GM18870 (cell line): ENCODE data around the gene PDIA2.
"Not testable (repeated sequence)": the region's sequence is repeated elsewhere in the genome, so short reads cannot be mapped to it uniquely, and the experiment has no call there.

Source experiments
- ATAC-seq: cut with Tn5 transposase; IDR thresholded peaks from one replicate; pipeline ENCODE4 v1.9.1; 2021; ENCODE audit warnings: moderate library complexity; ENCODE audit not compliant: unreplicated experiment

The PDIA2 gene

DNA sequence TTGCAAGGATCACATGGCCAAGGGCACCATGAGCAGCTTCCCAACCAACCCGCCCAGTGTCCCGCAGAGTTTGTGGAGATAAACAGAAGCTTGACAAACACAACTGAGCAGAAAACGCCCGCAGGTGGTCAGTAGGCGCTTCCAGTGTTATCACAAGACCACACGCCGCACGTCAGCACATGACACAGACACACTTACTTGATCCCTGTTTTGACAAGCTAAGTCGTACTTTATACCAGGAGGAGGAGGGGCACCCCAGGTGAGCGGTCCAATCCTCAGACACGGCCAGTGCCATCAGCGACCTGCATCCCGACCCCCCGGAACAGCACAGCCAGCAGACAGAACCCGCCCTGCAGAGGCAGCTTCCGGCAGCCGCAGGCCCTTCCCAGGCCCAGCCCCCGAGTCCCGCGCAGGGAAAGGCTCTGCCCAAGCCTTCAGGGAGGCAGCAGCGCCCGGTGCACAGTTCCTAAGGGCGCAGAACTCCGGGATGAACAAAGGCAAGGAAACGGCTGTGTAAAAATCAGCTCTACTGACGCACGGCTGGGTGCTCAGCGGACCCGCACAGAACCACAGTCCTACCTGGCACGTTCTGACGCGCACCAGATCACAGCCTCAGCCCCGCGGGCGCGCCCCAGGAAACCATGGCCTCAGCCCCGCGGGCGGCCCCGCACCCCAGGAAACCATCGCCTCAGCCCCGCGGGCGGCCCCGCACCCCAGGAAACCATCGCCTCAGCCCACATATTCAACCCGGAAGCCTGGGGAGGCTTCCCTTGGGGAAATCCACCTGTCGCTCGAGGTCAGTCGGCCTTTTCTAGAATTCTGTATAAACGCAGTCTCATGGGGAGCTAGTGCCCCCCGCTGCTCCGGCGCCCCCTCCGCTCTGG, 41.7 kb downstream of the PDIA2 start:
- ATAC-seq = no peak

DNA sequence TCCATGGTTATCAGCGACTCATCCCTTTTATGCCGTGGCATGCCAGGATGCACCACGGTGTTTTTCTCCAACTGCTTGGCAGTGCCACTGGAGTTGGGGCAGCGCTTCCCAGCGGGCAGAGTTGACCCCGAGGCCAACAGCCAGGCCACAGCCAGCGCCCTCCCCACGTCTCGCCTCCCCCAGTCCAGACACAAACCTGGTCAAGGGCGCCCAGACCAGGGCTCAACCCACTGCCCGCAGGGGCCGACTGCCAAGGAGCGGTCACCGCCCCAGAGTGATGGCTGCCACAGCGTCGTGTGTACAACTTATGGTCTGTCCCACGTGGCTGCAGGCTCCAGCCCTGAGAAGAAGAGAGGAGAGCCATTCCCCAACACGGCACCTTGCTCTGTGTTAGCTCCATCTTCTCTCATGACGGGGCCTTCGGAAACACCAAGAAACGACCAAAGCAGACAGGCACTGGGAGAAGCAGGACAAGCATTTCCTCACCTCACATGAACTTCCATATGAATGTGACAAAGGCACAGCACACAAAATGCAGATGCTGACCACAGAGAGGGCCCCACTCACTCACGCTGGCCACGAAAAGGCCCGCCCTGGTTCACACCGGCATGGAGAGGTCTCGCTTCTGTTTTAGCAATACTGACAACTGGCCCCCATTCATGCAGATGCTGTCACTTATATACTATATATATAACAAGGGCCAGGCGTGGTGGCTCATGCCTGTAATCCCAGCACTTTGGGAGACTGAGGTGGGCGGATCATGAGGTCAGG, 42.6 kb downstream of the PDIA2 start:
- no peak for ATAC-seq

DNA sequence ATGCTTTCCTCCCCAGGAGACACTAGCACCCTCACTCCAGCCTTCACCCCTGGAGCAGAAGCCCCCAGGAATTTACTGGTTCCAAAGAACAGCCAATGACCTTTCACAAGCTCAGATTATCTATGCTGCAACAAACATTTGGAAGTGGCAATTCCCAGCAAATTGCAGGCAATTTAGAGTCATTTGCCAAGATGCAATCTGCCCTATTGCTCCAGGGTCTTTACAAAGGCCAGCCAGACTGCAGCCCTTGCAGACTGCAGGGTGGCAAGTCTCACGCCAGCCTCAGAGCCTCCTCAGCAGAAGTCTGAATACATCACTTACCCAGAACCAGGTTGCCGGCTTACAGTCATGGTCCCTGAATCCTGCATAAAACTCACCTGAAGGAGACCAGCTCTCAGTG, 47.8 kb downstream of the PDIA2 start:
- ATAC-seq = no peak

DNA sequence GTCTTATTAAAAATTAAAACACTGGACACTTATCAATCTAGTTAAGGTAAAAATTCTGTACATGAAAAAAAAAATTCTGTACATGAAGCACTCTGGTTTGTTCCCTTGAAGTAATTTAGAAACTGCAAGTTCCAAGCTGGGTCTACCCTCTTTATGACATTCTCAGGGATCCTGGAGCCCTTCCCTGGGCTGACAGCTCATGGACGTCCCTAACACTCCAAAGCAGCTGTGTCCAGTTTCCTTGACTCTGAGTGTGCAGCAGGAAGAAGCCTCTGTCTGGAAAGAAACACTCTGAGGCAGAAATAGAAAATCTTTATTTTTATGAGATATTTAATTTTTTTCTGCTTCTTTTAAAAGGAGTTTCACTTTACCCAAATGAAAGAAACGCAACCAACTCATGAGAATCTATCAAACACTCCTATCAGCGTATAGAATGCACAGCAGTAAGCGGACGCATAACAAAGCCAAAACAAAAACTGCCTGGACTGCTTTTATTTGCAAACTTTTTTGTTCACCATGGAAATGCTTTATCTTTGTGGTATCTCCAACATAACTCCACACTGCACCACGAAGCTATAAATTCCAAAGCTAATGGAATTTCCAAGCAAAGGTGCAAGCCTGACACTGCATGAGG, 48.3 kb downstream of the PDIA2 start:
- not testable (repeated sequence) for ATAC-seq

DNA sequence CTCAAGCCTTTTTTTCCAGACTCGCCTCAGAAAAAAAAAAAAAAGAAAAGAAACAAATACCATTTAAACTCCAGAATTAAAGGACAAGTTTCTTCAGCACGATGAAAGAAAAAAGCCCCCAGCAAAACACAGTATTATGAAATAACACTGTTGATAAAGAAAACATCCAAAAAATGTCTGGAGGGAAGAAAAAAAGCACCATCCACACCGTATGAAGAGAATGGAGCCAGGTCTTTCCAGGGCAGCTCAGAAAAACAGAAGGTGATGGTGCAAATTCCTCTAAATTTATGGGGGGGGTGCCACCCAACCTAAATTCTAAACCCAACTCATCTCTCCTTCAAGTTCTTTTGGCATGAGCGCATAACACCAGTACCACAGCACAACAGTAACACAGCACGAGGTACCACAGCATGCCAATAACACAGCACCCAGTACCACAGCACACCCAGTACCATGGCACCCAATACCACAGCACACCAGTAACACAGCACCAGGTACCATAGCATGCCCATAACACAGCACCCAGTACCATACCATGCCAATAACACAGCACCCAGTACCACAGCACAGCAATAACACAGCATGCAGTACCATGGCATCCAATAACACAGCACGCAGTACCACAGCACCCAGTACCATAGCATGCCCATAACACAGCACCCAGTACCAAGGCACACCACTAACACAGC, 50.6 kb downstream of the PDIA2 start:
- no peak for ATAC-seq

DNA sequence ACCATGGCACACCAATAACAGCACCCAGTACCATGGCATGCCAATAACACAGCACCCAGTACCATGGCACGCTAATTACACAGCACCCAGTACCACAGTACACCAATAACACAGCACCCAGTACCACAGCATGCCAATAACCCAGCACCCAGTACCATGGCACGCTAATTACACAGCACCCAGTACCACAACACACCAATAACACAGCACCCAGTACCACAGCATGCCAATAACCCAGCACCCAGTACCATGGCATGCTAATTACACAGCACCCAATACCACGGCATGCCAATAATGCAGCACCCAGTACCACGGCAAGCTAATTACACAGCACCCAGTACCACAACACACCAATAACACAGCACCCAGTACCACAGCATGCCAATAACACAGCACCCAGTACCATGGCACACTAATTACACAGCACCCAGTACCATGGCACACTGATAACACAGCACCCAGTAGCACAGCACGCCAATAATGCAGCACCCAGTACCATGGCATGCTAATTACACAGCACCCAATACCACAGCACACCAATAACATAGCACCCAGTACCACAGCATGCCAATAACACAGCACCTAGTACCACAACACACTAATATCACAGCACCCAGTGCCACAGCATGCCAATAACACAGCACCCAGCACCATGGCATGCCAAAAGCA, 51.3 kb downstream of the PDIA2 start:
- not testable (repeated sequence) for ATAC-seq

DNA sequence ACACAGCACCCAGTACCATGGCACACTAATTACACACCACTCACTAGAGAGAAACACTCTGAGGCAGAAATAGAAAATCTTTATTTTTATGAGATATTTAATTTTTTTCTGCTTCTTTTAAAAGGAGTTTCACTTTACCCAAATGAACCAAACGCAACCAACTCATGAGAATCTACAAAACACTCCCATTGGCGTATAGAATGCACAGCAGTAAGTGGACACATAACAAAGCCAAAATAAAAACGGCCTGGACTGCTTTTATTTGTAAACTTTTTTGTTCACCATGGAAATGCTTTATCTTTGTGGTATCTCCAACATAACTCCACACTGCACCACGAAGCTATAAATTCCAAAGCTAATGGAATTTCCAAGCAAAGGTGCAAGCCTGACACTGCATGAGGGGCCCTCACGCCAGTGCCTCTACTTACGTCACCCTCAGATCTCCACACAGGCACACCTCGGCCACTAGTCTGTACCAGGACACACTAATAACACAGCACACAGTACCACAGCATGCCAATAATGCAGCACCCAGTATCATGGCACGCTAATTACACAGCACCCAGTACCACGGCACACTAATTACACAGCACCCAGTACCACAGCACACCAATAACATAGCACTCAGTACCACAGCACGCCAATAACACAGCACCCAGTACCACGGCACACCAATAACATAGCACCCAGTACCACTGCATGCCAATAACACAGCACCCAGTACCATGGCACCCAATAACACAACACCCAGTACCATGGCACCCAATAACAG, 52.1 kb downstream of the PDIA2 start:
- not testable (repeated sequence) for ATAC-seq

DNA sequence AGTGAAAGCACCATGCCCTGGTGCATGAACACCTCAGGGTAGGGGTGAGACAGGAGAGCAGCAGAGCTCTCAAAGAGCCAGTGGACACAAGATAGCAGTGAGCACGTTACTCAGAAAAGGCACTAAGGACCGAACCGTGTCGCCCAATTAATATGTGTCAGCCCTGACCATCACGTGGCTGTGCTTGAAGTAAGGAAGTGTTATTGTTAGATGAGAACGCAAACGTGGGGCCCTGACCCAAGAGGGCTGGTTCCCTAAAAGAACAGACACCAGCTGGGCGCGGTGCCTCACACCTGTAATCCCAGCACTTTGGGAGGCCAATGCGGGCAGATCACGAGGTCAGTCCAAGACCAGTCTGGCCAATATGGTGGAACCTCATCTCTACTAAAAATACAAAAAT, 53.3 kb downstream of the PDIA2 start:
- ATAC-seq = no peak
